HG03442 (cell line): ENCODE data around the gene CCDC51.
"Not testable (repeated sequence)": the region's sequence is repeated elsewhere in the genome, so short reads cannot be mapped to it uniquely, and the experiment has no call there.

Source experiments
- ATAC-seq: cut with Tn5 transposase; IDR thresholded peaks from one replicate; pipeline ENCODE4 v1.9.1; 2021; ENCODE audit warnings: mild to moderate bottlenecking, moderate library complexity; ENCODE audit not compliant: unreplicated experiment

CCDC51 gene

DNA sequence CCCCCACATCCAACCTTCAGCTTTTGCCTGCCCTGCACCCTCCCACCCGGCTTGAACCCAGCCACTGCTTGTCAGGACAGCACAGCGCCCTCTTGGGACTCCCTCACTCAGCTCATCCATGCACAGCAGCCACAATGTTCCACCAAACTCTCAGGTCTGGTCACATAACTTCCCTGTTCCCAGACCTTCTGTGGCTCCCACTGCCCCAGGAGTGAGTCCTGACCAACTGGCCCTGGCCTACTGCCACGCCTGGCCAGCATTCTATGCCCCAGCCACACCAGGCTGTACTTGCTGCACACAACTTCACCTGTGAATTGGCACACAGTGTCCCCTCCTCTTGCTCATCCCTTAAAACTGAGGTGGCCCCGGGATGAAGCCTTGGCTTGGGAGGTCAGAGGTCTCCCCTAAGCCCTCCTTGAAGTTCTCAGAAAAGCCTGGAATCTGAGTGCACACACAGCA, 31.1 kb downstream of the CCDC51 start:
- ATAC-seq, result no peak

DNA sequence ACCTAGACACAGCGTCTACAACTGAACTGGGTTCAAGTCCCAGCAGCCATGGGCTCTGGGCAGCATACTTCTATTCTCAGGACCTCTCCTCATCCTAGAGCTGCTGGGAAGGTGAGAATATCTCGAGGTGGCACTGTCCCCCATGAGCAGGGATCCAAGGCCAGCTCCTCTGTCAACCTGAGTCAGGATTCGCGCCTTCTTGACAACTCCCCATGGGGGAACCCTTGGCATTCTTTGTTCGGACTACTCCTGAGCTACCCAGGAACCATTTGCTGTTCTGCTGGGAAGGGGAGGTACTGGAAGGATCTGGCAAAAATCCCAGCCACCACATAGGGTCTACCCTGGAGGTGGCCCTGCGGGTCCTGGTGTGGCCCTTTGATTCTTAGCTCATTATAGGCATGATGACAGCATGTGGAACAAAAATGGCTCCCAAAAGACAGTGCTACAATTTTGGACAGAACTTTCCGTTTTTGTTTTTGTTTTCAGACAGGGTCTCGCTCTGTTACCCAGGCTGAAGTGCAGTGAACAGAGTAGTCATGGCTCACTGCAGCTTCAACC, 32.3 kb downstream of the CCDC51 start:
- ATAC-seq, result no peak

DNA sequence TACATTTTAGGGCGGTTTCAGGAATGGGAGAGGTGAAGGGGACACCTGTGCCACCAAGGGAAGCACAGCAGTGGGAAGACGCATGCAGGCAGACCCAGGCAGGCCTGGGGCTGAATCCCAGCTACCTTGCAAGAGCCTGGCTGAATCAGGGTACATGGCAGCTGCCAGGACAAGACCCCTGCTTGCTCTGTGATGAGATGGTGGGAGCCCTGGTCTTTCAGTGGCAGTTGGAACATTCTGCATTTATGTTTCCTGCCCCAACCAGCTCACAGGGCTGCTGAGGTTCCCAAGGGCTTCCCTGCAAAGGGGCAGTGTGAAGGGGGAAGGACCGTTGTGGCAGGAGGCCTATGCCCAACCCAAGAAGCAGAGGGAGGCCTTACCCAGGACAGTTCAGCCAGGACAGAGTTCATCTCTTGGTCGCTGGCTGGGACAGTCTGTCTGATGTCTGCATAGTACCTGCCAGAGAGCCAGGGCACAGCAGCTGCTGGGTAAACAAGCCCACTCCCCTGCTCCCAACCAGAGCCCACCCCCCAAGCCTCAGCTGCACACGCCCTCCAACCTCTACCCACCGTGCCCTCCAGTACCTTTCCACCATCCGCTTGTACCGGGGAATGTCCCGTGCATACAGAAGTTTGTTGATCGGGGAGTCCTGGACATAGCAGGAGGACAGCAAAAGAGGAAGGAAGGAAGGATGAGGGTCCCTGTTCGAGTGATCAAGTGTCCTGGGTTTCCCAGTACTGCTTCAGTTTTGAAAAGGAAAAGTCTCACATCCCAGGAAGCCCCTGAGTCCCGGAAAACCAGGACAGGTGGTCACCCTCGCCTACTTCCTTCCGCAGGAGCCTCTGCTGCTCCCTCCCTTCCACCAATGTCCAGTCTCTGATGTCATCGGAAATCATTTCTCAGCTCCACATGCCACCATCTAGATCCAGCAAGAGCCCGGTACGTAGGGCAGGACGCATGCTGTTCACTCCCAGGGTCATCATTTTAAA, 33.2 kb downstream of the CCDC51 start:
- no peak for ATAC-seq

DNA sequence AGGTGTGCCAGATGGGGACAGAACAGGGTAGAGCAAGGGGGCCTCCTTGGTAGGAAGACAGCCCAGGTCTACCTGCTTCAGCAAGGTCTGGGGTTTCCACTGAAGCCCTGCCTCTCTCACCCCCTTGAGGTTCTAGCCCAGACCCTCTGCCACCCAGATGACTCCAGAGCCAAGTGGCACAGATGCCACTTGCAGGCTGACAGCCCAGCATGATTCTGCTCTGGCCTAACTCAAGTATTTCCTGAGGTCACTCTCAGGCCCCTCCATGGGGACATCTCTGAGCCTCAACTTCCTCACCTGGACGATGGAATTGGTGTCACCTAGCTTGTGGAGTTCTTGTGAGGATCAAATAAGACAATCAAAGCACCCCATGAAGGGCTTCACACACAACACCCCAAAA, 33.9 kb downstream of the CCDC51 start:
- no peak for ATAC-seq

DNA sequence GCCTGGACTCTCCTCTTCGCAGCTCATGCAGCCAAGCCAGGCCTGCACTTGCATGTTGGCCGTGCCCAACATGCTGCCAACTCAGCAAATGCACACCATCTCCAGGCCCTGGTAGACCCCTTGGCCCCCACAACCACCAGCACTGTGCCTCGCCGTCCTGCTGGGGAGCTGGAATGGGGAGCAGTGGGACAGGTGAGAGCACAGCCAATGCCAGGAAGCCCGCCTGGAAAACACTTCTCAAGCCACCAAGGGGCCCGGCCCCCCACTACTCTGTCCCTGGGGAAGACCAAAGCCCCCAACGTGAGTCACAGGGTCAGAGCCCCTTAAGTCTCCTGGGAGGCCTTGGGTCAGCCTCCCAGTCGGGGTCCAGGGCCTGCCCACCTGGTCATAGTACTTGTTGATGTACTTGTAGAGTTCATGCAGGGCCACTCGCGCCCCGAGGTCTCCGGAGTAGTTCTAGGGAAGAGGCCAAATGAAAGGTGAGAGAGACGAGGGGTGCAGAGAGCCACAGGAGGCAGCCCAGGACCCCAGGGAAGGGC, 34.5 kb downstream of the CCDC51 start:
- no peak for ATAC-seq

DNA sequence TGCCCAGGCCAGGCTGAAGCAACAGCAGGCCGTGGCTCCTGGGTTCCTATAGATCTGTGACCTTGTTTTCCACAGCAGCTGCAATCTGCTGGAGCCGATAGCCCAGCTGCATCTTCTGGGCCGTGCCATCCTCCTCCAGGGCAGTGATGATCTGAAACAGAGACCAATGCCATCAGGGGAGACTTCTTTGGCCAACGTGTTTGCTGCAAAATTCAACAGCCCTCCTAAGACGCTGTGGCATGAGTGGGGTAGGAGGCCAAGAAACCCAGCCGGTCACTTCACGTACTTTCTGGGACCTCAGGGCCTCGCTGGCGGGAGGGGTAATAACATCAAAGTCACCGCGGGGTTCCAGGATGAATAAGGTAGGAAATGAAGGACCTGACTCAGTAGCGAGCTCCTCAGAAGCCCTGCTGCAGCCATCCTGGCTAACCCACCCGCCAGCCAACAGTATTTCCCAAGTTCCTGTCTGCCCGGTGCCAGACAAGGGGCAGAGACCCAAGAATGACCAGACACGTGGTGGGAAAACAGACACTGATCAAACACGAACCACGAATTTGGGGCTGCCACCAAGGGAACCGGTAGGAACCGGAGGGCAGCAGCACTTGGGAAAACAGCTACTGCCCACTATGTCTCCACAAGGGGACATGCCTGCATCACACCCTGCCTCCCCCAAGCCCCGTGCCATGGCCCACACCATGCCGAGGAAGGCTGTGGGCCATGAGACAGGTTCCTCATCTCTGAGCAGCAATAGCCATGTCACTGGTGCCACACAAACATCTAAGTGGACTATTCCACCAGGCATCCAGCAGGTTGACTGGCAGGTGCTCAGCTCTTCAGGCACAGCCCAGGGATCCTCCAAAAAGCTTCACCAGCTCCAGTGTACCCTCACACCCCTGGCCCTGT, 35.2 kb downstream of the CCDC51 start:
- ATAC-seq, result no peak

DNA sequence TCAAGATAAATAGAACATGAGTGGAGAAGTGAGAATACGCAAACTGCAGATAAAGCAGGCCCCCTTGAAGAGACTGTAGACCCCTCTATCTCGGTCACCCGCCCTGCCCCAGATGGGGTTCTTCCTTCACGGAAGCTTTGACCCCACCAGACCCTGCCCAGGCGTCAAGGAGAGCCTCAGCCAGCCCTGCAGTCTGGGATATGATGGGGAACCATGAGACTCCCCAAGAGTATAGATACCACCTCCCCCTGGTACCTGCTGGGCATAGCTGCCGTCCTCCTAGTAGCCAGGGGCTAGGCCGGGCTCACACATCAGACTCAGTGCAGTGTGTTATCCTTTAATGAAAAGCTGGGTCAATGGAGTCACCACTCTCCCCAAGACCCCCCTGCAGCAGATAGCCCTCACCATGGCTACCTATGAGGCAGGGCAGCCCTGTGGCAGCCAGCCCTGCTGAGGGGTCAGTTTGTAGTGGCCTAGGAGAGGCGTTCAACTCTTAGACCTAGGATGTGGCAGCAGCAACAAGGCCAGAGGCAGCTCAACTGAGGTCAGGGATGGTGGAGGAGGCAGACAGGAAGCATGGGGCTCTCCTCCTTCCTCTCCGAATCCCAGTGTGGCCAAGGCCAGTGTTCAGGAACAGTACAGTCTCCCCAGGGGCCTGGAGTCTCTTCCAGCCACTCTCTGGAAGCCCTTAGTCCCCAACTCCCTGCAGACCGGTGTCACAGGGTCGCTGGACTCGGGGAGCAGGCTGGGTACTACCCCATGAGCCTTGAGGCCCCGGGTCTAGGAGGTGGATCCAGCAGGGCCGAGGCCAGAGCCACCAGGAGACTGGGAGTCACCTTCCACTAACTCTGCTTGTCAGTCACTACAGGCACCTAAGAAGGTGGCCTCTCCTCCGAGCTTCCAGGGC, 36.1 kb downstream of the CCDC51 start:
- ATAC-seq, result no peak

DNA sequence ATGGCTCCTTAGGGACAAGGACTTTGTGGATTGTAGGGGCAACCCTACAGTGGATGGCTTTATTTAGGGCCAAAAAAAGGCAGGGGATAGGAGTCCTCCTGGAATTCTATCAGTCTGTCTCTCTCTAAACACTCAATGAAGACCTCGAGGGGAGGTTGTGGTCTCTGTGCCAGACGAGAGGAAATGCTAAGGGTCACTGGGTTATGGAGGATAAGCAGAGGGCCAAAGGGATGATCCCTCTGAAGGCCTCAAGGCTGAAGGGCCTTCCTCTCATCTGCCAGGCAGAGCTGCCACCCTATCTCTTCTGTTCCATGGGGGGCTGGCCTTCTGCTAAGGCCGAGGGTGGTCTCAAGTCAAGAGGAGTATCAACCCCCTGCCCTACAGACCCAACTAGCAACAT, 37.0 kb downstream of the CCDC51 start:
- no peak for ATAC-seq

DNA sequence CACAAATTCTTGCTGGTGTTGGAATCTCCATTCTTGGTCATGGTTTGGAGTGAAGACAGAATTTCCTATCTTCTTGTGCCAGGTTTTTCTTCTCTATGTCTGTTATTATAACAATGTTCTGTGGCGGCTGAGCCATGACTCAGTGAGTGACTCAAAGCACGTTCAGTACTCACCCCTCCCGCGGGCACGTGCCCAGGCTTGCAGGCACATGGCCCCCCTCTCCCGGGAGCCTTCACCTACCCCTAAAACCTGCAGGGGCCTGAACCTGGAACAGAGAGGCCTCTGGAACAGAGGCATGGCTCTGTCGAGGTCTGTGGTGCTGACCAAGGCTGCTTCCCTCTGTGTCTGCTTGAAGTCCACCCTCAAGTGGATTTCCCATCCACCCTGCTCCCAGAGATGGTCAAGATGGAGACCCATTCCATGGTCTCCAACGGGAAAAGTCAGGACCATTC, 37.6 kb downstream of the CCDC51 start:
- ATAC-seq, result no peak

DNA sequence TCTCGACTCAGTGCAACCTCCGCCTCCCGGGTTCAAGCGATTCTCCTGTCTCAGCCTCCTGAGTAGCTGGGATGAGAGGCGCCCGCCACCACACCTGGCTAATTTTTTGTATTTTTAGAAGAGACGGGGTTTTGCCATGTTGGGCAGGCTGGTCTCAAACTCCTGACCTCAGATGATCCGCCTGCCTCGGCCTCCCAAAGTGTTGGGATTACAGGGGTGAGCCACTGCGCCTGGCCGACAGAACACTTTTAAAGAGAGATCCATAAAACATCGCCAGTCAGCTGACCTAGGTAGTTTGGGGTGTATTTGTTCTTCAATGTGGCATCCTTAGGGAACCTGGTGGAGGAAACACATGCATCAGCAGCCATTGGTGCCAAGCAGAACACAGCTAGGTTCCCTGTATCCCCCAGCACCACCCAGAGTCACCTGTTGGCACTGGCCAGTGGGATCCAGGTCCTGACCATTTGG, 38.5 kb downstream of the CCDC51 start:
- not testable (repeated sequence) for ATAC-seq

DNA sequence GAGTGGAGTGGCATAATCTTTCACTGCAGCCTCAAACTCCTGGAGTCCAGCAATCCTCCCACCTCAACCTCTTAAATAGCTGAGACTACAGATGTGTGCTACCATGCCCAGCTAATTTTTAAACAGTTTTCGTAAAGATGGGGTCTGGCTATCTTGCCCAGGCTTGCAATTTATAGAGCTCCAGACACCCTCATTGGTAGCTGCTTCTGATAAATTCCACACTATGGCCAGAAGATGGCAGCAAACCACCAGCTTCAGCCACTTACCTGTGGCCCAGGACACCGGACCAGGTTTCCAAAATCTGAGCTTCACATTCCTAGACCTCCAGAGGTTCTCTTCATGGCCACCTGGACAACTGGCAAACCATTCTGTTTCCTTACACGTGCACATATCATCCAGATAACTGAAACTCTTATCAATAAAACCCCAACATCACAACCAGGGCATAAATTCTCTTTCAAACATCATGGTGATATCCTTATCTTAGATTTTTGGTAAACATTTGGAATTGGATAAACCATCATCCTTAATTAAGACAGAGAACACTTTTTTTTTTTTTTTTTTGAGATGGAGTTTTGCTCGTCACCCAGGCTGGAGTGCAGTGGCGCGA, 39.0 kb downstream of the CCDC51 start:
- ATAC-seq, result no peak

DNA sequence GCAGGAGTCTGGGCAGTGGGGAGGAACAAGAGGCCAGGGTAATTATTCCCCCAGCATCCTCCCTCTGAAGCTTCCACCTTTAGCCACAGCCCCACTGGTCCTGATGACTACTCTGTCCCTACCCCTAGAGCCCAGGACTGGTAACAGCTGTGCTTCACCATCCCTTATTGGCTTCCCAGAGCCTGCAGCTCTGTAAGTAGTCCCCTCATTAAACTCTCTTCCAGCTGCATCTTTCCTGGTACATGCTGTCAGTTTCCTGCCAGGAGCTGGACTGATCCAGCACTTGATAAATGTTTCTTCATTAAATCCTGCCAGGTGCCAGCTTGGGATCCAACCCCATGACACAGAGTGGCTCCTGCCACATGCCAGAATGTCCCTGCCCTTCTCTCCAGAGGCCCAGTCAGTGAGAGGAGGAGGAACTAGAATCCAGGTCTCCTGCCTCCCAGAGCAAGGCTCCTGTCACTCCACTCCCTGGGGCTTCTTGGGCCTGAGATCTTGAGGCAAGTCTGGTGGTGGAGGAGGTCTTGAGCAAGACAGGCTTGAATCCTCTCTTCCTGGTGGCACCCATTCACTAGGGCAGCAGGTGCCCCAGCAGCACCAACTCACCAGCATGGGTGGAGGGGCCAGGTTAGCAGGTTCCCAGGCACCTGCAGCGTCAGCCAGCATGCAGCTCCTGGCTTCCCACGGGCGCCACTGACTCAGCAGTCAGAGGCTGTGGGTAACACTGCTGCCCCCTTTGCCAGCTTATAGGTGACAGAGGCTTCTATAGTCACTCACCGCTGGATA, 40.3 kb downstream of the CCDC51 start:
- ATAC-seq, result no peak

DNA sequence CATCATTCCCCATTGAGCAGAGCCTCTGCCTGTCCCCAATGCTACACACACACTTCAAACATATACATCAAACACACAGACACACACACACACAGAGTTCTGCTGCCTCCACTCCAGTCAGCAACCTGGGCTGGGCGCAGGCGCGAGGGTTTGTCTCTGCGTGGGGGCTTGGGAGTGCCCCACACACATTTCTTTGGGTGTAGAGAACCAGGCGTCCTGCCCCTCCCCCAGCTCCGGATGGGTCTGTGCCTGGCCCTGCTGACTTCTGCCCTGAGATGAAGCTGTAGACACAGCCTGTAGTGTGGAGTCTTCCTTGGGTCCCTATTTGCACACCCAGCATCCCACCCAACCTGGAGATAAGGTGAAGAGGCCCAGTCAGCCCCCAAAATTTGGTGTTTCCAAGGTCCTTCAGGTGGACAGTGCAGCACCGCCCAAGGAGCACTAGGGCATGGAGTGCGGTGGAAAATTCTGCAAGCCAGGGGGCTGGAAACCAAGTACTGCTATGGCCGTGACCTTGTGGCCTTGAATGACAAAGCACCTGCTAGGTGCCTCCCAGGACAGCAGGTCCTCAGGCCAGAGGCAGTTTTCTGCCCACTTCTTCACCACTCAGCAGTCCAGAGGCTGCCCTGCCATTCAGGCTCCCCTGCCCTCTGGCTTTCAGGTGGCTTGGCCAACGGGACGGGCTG, 41.1 kb downstream of the CCDC51 start:
- ATAC-seq, result no peak

DNA sequence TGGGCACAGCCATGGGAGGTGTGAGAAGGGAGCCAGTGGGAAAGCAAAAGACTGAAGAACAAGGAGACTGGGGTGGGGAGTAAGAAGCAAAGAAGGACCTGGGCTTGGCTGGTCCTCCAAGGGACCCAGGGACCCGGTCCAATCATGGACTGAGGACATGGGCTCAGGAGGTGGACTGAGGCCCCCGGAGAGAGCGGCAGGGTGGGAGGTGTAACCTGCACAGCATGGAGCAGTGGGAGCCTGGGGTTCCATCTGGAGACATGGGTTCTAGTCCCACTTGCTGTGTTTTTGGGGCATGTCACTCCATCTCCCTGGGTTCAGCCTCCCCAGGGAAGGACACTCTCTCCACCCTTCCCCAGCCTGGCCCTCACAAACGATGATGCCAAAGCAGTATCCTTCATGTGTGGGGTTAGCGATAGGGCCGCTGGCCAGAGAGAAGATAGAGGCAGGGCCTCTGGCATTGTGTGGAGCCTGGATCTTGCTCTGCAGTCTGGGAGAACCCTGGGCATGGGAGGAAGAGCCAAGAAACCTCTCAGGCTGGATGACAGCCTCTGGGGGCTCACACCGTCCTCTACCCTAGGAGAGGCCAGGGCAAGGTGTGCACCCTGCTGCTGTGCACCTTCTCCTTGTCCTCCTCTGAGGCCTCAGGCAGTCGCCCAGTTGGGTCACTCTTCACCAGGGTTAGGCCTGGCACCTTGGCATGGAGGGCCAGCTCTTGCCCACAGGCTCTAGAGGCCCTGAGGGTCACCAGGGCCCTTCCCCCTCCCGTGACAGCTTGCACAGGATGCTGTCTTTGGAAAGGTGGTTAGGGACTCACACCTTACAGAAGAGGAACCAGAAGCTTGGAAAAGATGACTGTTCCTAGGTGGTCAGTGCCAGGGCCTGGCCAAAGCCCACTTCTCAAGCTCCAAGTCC, 41.9 kb downstream of the CCDC51 start:
- no peak for ATAC-seq

DNA sequence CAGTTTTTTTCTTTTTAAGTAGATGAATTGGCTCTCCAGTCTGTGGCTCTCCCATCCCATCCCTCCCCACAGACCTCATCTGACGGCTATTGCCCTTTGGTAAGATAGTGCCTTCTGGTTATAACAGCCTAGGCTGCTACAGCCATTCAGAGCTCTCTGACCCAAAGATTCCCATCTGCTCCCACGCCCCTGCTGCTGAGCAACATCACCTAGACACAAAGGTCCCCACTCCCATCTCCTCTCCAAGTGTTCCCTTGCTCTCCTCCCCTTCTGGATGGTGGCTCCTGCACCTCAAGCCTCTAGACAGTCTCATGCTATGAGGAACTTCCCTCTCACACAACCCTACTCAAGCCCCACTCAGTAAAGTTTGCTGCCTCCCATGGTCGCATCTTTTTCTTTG, 44.2 kb downstream of the CCDC51 start:
- no peak for ATAC-seq

DNA sequence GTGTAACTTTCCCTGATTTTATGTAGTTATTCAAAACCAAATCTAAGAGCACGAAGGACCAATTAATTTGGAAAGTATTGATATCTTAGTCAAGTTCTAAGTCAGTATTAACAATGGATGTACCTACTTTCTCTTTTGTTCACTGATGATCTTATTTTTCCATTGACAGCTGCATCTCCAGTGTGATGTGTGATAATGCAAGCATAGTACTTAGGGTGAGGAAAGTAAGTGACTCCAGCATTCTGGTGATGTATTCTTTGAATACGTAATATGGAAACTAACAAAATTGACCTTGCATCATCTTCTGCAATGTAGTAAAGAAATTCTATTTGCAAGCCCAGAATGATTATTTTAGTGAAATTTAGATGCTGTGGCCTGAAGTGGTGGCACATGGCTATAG, 45.5 kb downstream of the CCDC51 start:
- ATAC-seq, result no peak

DNA sequence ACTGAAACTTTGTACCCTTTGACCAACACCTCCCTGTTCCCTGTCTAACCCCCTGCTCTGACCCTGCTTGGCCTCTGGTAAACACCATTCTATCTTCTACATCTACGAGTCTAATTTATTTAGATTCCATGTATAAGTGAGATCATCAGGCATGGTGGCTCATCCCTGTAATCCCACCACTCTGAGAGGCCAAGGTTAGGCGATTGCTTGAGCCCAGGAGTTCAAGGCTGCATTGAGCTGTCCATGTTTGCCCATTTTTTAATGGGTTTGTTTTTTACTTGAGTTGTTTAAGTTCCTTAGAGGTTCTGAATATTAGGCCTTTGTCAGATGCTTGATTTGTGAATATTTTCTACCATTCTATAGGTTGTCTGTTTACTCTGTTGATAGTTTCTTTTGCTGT, 51.0 kb downstream of the CCDC51 start:
- ATAC-seq, result no peak
